Body of pancreas (tissue), 4 donors: ENCODE measurements around the gene UBL3. TPM values are rescaled to one million over a fixed set of nuclear protein-coding genes. Genes with fewer than 3 reads are reported as not detected.

Experiments
- ATAC-seq: fragments of 150-250 bp; one replicate; pipeline ENCODE4 v1.9.1; 2016
- DNase-seq, 4 donors: peaks; one replicate each; pipeline ENCODE4 v3.0.0-alpha.2; 2019
- H3K27ac ChIP-seq, 4 donors: fragments of 200-600 bp; sonication (generic); 1 replicate in 3 of 4; 2 replicates in 1 of 4; pipeline versions ENCODE4 v1.5.1 to v1.6.1; 2016 to 2019; ENCODE audit warnings: mild to moderate bottlenecking in 1 of 4, mixed read lengths in 1 of 4, moderate library complexity in 1 of 4
- H3K27me3 ChIP-seq, 2 donors: fragments of 200-600 bp; sonication (generic); one replicate each; pipeline ENCODE4 v1.6.0; 2016; ENCODE audit warnings: mild to moderate bottlenecking in 1 of 2
- H3K36me3 ChIP-seq, 2 donors: fragments of 200-600 bp; sonication (generic); replicated peaks in 1 of 2; 2 replicates each; pipeline ENCODE4 v1.5.1; 2016; ENCODE audit warnings: low read depth in 2 of 2; ENCODE audit not compliant: insufficient read depth in 1 of 2
- H3K4me1 ChIP-seq: fragments of 200-600 bp; sonication (generic); one replicate; pipeline ENCODE4 v1.6.0; 2016
- H3K4me3 ChIP-seq, 2 donors: fragments of 200-600 bp; sonication (generic); 1 replicate in 1 of 2; 2 replicates in 1 of 2; pipeline ENCODE4 v1.5.1; 2016 to 2019
- H3K9me3 ChIP-seq, 3 donors: fragments of 200-600 bp; sonication (generic); 1 replicate in 2 of 3; 2 replicates in 1 of 3; pipeline ENCODE4 v1.5.1; 2016
- CTCF ChIP-seq, 7 experiments: fragments of 450-650 bp in 4 of 7; fragments of 200-600 bp in 3 of 7; sonication (generic) in 3 of 7; IDR thresholded peaks; one replicate each; pipeline ENCODE4 v1.5.1; 2016 to 2019; ENCODE audit warnings: antibody characterized with exemption in 7 of 7
- POLR2A ChIP-seq, 3 donors: fragments of 450-650 bp; IDR thresholded peaks; one replicate each; pipeline ENCODE4 v1.6.1; 2016; ENCODE audit warnings: antibody characterized with exemption in 3 of 3, mild to moderate bottlenecking in 2 of 3
- WGBS, 2 donors: methylation state at CpG; one replicate each; pipeline ENCODE4 v1.1.5; 2017; 5-methylcytosine and 5-hydroxymethylcytosine counted together
- intact Hi-C: fragments of 100-400 bp; cut with DNase I; formaldehyde crosslinking; loops from one replicate; pipeline ENCODE4 v1.15.1; 2023
- total RNA-seq, 2 donors: library from RNA; depleted of rRNA; stranded (reverse); fragments of >200 nt; gene quantifications; one replicate each; pipeline ENCODE4 v1.1.0, GENCODE V29; 2016

UBL3 gene
- total RNA-seq, 2 donors from 2014 or later: 20.4 to 33.2 TPM

- no peaks in the 10 kb centered on the region for H3K9me3 ChIP-seq
- no peaks in the 10 kb centered on the region for H3K4me1 ChIP-seq
- DNase-seq (no peak), ATAC-seq (no peak)
- H3K4me3 ChIP-seq: no peak overlapping the region
- no peak for TF ChIP-seq CTCF (IDR thresholded peaks at IDR 0.05)
- TF ChIP-seq POLR2A (IDR thresholded peaks at IDR 0.05): no peak
- no peaks in the 10 kb centered on the region for H3K27me3 ChIP-seq
- no peak overlapping the region for H3K27ac ChIP-seq
- no peaks in the 10 kb centered on the region for H3K36me3 ChIP-seq
- intact Hi-C loops: no loop called here
- 78 to 82% methylated on average over 7 of the region's 7 CpGs for WGBS, 2 donors
Observed at GRCh38 chr13:29868581-29868980, 18.2 kb upstream of the UBL3 start.

- WGBS, 2 donors: 65 to 66% methylated on average over 6 of the region's 6 CpGs
- H3K27me3 ChIP-seq: no peaks in the 10 kb centered on the region
- H3K9me3 ChIP-seq: no peaks in the 10 kb centered on the region
- no peaks in the 10 kb centered on the region for H3K4me1 ChIP-seq
- no peak for ATAC-seq
- no peak overlapping the region for H3K4me3 ChIP-seq
- DNase-seq: no peak
- intact Hi-C loops: no loop called here
- no peak for TF ChIP-seq CTCF (IDR thresholded peaks at IDR 0.05)
- TF ChIP-seq POLR2A (IDR thresholded peaks at IDR 0.05): no peak
- H3K36me3 ChIP-seq: no peaks in the 10 kb centered on the region
- H3K27ac ChIP-seq: no peak overlapping the region
Observed at GRCh38 chr13:29865934-29866333, 15.5 kb upstream of the UBL3 start.

DNA sequence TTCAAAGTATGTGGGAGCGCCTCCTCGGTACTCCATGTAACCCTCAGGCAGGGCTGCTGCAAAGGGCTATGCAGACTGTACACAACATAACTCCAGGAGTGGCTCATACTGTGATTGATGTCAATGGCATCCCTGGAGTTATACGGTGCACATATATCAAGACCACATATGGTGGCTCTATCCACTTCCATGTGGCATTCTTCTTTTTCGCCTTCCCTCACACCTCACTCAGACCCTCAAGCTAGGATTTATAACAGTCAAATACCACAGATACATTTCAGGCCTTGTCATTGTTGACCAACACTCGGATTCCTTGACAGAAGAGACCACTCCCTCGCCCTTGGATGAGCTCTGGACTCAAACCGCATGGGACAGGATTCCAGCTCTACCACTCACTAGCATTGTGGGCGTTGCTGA, 11.3 kb upstream of the UBL3 start:
- H3K9me3 ChIP-seq: no peaks in the 10 kb centered on the region
- ATAC-seq (no peak), DNase-seq (no peak)
- no peaks in the 10 kb centered on the region for H3K27me3 ChIP-seq
- TF ChIP-seq CTCF (IDR thresholded peaks at IDR 0.05): no peak
- TF ChIP-seq POLR2A (IDR thresholded peaks at IDR 0.05): no peak
- H3K4me3 ChIP-seq: no peak overlapping the region
- 84 to 91% methylated on average over 8 of the region's 8 CpGs for WGBS, 2 donors
- H3K27ac ChIP-seq: no peak overlapping the region
- no peaks in the 10 kb centered on the region for H3K4me1 ChIP-seq
- H3K36me3 ChIP-seq: no peaks in the 10 kb centered on the region
- intact Hi-C loops: no loop called here

DNA sequence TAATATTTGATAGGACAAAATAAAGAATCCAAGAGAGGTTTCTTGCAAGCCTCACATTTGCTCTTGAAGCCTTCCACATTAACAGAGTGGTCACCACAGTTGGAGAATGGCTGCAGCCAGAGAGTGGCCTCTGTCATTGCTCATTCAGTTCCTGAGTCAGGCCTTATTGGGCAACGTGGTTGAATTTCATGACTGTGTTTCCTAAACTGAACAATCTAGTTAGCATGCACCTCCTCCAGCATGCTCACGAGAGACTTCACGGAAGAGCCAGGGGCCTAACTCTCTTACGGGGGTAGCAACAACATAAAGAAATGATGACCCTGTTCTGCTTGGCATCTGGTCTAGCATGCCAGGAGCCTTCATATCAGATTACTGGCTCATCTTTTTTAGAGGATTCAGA, 9.6 kb upstream of the UBL3 start:
- Histone ChIP-seq H3K27me3 (no peaks in the 10 kb centered on the region), H3K9me3 (no peaks in the 10 kb centered on the region), H3K27ac (no peak overlapping the region), H3K4me1 (peaks cover 8% of the 10 kb centered on the region), H3K36me3 (no peaks in the 10 kb centered on the region), H3K4me3 (no peak overlapping the region)
- DNase-seq (no peak), ATAC-seq (no peak)
- TF ChIP-seq CTCF (IDR thresholded peaks at IDR 0.05): no peak
- TF ChIP-seq POLR2A (IDR thresholded peaks at IDR 0.05): no peak
- intact Hi-C loops: loop anchor here (10.0 kb wide), 1 partner anchor 55 kb away; no protein-coding TSS in a partner anchor
- WGBS, 2 donors: 83 to 90% methylated on average over 4 of the region's 4 CpGs

GRCh38 chr13:29858667-29859066, 8.2 kb upstream of the UBL3 start:
- Histone ChIP-seq H3K4me3 (no peak overlapping the region), H3K9me3 (no peaks in the 10 kb centered on the region), H3K27me3 (no peaks in the 10 kb centered on the region), H3K36me3 (no peaks in the 10 kb centered on the region), H3K27ac (no peak overlapping the region), H3K4me1 (peaks cover 8% of the 10 kb centered on the region)
- no peak for TF ChIP-seq POLR2A (IDR thresholded peaks at IDR 0.05)
- TF ChIP-seq CTCF (IDR thresholded peaks at IDR 0.05): no peak
- intact Hi-C loops: loop anchor here (10.0 kb wide), 1 partner anchor 56 kb away; no protein-coding TSS in a partner anchor
- WGBS, 2 donors: 74% methylated on average over 4 of the region's 4 CpGs
- ATAC-seq: no peak
- DNase-seq: no peak
